H1 (cell line): Measurements from ENCODE around the gene N4BP3. TPM values are rescaled to one million over a fixed set of nuclear protein-coding genes. Genes with fewer than 3 reads are reported as not detected.
"Not testable (repeated sequence)": the region's sequence is repeated elsewhere in the genome, so short reads cannot be mapped to it uniquely, and the experiment has no call there.

ENCODE experiments used
- CTCF ChIA-PET: fragments of 300-600 bp; sonication (Branson Sonifier 250); formaldehyde crosslinking; loops from one replicate; lab custom pipeline; 2021; ENCODE audit not compliant: partially characterized antibody; lab: Charles Lee
- POLR2A ChIA-PET: fragments of 300-600 bp; sonication (Branson Sonifier 250); formaldehyde crosslinking; loops from one replicate; lab custom pipeline; 2021; ENCODE audit warnings: inconsistent platforms; ENCODE audit not compliant: partially characterized antibody; lab: Charles Lee
- DNase-seq, 2 experiments: peaks; one replicate each; pipeline versions ENCODE4 v3.0.0 to v3.0.0-alpha.2; 2010 to 2022; ENCODE audit warnings: low spot score in 2 of 2, low read depth in 1 of 2, mixed read lengths in 1 of 2
- FAIRE-seq: peaks from 2 replicates; lab custom pipeline; 2011; peaks lifted over from hg19 to GRCh38; lab: Jason Lieb, UNC
- H2AFZ ChIP-seq: 2 replicates; pipeline ENCODE4 v1.8.1; 2012; ENCODE audit warnings: low read length, inconsistent platforms
- H2AK5ac ChIP-seq: 2 replicates; pipeline ENCODE4 v1.6.1; 2013; ENCODE audit warnings: low read depth, low read length
- H2BK120ac ChIP-seq: replicated peaks from 2 replicates; pipeline ENCODE3; 2013; ENCODE audit warnings: low read depth, low read length, inconsistent platforms
- H2BK12ac ChIP-seq: 2 replicates; pipeline ENCODE4 v1.6.1; 2013; ENCODE audit warnings: low read depth, low read length
- H2BK15ac ChIP-seq: 2 replicates; pipeline ENCODE4 v1.6.1; 2013; ENCODE audit warnings: low read length
- H2BK20ac ChIP-seq: 2 replicates; pipeline ENCODE4 v1.6.1; 2013; ENCODE audit warnings: low read length
- H2BK5ac ChIP-seq: 2 replicates; pipeline ENCODE4 v1.6.1; 2013; ENCODE audit warnings: low read depth, low read length
- H3K14ac ChIP-seq: 2 replicates; pipeline ENCODE4 v1.6.1; 2013; ENCODE audit warnings: inconsistent platforms; ENCODE audit not compliant: insufficient read length
- H3K18ac ChIP-seq: 2 replicates; pipeline ENCODE4 v1.6.1; 2013; ENCODE audit warnings: low read length; ENCODE audit errors: extremely low read depth
- H3K23ac ChIP-seq: 2 replicates; pipeline ENCODE4 v1.6.1; 2013; ENCODE audit warnings: inconsistent platforms; ENCODE audit not compliant: insufficient read length
- H3K23me2 ChIP-seq: 2 replicates; pipeline ENCODE4 v1.6.1; 2013; ENCODE audit warnings: low read depth, low read length
- H3K27ac ChIP-seq: 2 replicates; pipeline ENCODE4 v1.6.1; 2011; ENCODE audit warnings: low read depth, low read length, inconsistent platforms
- H3K27me3 ChIP-seq, 4 experiments: replicated peaks in 1 of 4; 1 replicate in 1 of 4; 2 replicates in 3 of 4; pipeline versions ENCODE4 v1.6.1 to v1.8.1; 2011 to 2013; ENCODE audit warnings: low read length in 3 of 4, mild to moderate bottlenecking in 3 of 4, inconsistent platforms in 2 of 4, mixed read lengths in 2 of 4, moderate library complexity in 1 of 4; ENCODE audit not compliant: control insufficient read depth in 3 of 4, insufficient read depth in 3 of 4; ENCODE audit errors: extremely low read depth in 1 of 4
- H3K36me3 ChIP-seq, 4 experiments: 2 replicates each; pipeline versions ENCODE4 v1.6.1 to v1.8.1; 2011 to 2013; ENCODE audit warnings: mild to moderate bottlenecking in 4 of 4, low read length in 3 of 4, moderate library complexity in 2 of 4, control low read depth in 1 of 4, inconsistent platforms in 1 of 4; ENCODE audit not compliant: insufficient read depth in 4 of 4, control insufficient read depth in 2 of 4
- H3K4ac ChIP-seq: replicated peaks from 2 replicates; pipeline ENCODE3; 2013; ENCODE audit warnings: low read length, low read depth, mixed read lengths, inconsistent platforms; ENCODE audit not compliant: insufficient read length
- H3K4me1 ChIP-seq, 4 experiments: replicated peaks in 1 of 4; 1 replicate in 1 of 4; 2 replicates in 3 of 4; pipeline versions ENCODE4 v1.6.1 to v1.8.1; 2011 to 2013; ENCODE audit warnings: low read length in 3 of 4, inconsistent platforms in 2 of 4, mixed read lengths in 1 of 4; ENCODE audit not compliant: insufficient read depth in 4 of 4, control insufficient read depth in 3 of 4
- H3K4me2 ChIP-seq, 2 experiments: 2 replicates each; pipeline versions ENCODE4 v1.6.1 to v1.8.1; 2011 to 2013; ENCODE audit warnings: low read depth in 2 of 2, low read length in 2 of 2, control low read depth in 1 of 2, inconsistent platforms in 1 of 2, mild to moderate bottlenecking in 1 of 2; ENCODE audit not compliant: insufficient read depth in 1 of 2
- H3K4me3 ChIP-seq, 4 experiments: fragments of 200-600, 300-600 bp in 1 of 4; sonication (generic), shearing (Covaris generic), sonication (Bioruptor Twin) in 1 of 4; 2 replicates each; pipeline versions ENCODE4 v1.5.1 to v1.8.1; 2011 to 2016; ENCODE audit warnings: low read length in 4 of 4, low read depth in 3 of 4, control low read depth in 2 of 4, inconsistent platforms in 2 of 4, mild to moderate bottlenecking in 2 of 4, mixed read lengths in 1 of 4, moderate library complexity in 1 of 4; ENCODE audit not compliant: insufficient read depth in 2 of 4; ENCODE audit errors: extremely low read depth in 1 of 4
- H3K56ac ChIP-seq: replicated peaks from 2 replicates; pipeline ENCODE3; 2013; ENCODE audit warnings: low read depth, mild to moderate bottlenecking, mixed read lengths, low read length, inconsistent platforms; ENCODE audit not compliant: insufficient read length
- H3K79me1 ChIP-seq: 2 replicates; pipeline ENCODE4 v1.6.1; 2013; ENCODE audit warnings: low read depth, low read length, control low read depth
- H3K79me2 ChIP-seq, 2 experiments: 2 replicates each; pipeline versions ENCODE4 v1.6.1 to v1.8.1; 2012 to 2013; ENCODE audit warnings: low read length in 2 of 2, mild to moderate bottlenecking in 2 of 2, inconsistent platforms in 1 of 2; ENCODE audit not compliant: insufficient read depth in 2 of 2, control insufficient read depth in 1 of 2
- H3K9ac ChIP-seq, 4 experiments: replicated peaks in 1 of 4; 1 replicate in 1 of 4; 2 replicates in 3 of 4; pipeline versions ENCODE4 v1.6.1 to v1.8.1; 2011 to 2013; ENCODE audit warnings: low read depth in 3 of 4, low read length in 3 of 4, control low read depth in 2 of 4, mild to moderate bottlenecking in 2 of 4, moderate library complexity in 2 of 4, inconsistent platforms in 1 of 4; ENCODE audit errors: extremely low read depth in 1 of 4
- H3K9me3 ChIP-seq, 2 experiments: 2 replicates each; pipeline versions ENCODE4 v1.6.1 to v1.8.1; 2012 to 2013; ENCODE audit warnings: mild to moderate bottlenecking in 2 of 2, moderate library complexity in 2 of 2, control low read depth in 1 of 2, inconsistent platforms in 1 of 2, low read depth in 1 of 2, low read length in 1 of 2, mixed read lengths in 1 of 2; ENCODE audit not compliant: insufficient read depth in 2 of 2
- H4K20me1 ChIP-seq, 2 experiments: replicated peaks in 1 of 2; 2 replicates each; pipeline versions ENCODE3 to v1.8.1; 2011 to 2013; ENCODE audit warnings: inconsistent platforms in 2 of 2, low read length in 2 of 2, mild to moderate bottlenecking in 1 of 2; ENCODE audit not compliant: insufficient read depth in 2 of 2, control insufficient read depth in 1 of 2
- H4K5ac ChIP-seq: 2 replicates; pipeline ENCODE4 v1.6.1; 2013; ENCODE audit warnings: low read length, low read depth, mixed read lengths, inconsistent platforms; ENCODE audit not compliant: insufficient read length
- H4K8ac ChIP-seq: 2 replicates; pipeline ENCODE4 v1.8.0; 2013; ENCODE audit warnings: mild to moderate bottlenecking, moderate library complexity, low read length, inconsistent platforms; ENCODE audit not compliant: insufficient read depth; ENCODE audit errors: extremely low read depth
- H4K91ac ChIP-seq: replicated peaks from 2 replicates; pipeline ENCODE3; 2013; ENCODE audit warnings: low read length, mixed read lengths, inconsistent platforms; ENCODE audit not compliant: insufficient read length
- WGBS, 2 experiments: shearing (Covaris generic) in 1 of 2; methylation state at CpG; one replicate each; pipeline versions ENCODE4 v1.1.6 to v1.1.7; 2013 to 2015; ENCODE audit warnings: low lambda C conversion rate in 2 of 2, mixed read lengths in 2 of 2, inconsistent platforms in 1 of 2, low coverage in 1 of 2, missing lambda C conversion rate in 1 of 2; ENCODE audit not compliant: insufficient replicate concordance in 2 of 2, insufficient coverage in 1 of 2, insufficient read length in 1 of 2; ENCODE audit errors: extremely low coverage in 1 of 2, missing lambda C conversion rate in 1 of 2; 5-methylcytosine and 5-hydroxymethylcytosine counted together
- polyA plus RNA-seq, 7 experiments: library from polyadenylated mRNA; depleted of rRNA in 3 of 7; stranded (reverse) in 5 of 7; unstranded in 2 of 7; fragments of >200 nt in 5 of 7; fragments of 200-250 nt in 2 of 7; gene quantifications; 1 replicate in 5 of 7; 2 replicates in 1 of 7; 4 replicates in 1 of 7; pipeline versions ENCODE4 v1.2.1 to v1.2.3, GENCODE V29; 2011 to 2013; ENCODE audit warnings: missing spikeins in 2 of 7, mixed read lengths in 2 of 7
- total RNA-seq: library from RNA; stranded (reverse); fragmentation: NEBNext Ultra II Directional; extraction: Animal tissue kit (Norgen Biotek cat#: 25700); gene quantifications from 2 replicates; pipeline ENCODE4 v1.2.1, GENCODE V29; 2021

Gene N4BP3
- total and polyA plus RNA-seq, 2 of the 8 experiments (the other 6 are each of a cell fraction or from before 2014, with no cell fraction given) = 13.1 to 39.2 TPM

GRCh38 chr5:178076965-178077364 is 36.4 kb upstream of the N4BP3 start:
- H2BK15ac ChIP-seq, H3K36me3 ChIP-seq, H2BK20ac ChIP-seq, H4K91ac ChIP-seq, H3K4ac ChIP-seq, H3K27ac ChIP-seq, H3K9me3 ChIP-seq, FAIRE-seq, DNase-seq, H2AK5ac ChIP-seq, H4K8ac ChIP-seq, H3K4me3 ChIP-seq, H3K79me1 ChIP-seq, H2BK5ac ChIP-seq, H3K79me2 ChIP-seq, H2BK12ac ChIP-seq, H3K18ac ChIP-seq, H4K5ac ChIP-seq, H3K56ac ChIP-seq, H2AFZ ChIP-seq, H3K23ac ChIP-seq, H4K20me1 ChIP-seq, H3K23me2 ChIP-seq, H3K4me2 ChIP-seq, H3K9ac ChIP-seq, H3K14ac ChIP-seq, H2BK120ac ChIP-seq: not testable (repeated sequence)
- H3K27me3 ChIP-seq = peaks cover 0 to 11% (median 6%) of the 10 kb centered on the region in 4 experiments; a peak in 3 of 7 replicates
- ChIA-PET POLR2A (interaction anchor here (1.0 to 11.1 kb wide), 10 partner anchors 34 to 128 kb away, joined by 3 to 115 read pairs (median 6); partner anchors contain the start of genes HNRNPAB, NHP2 and RMND5B), CTCF (interaction anchor here (1.2 to 14.6 kb wide), 17 partner anchors 10 to 137 kb away, joined by 3 to 515 read pairs (median 12); partner anchors contain the start of genes N4BP3 and NHP2)
- 93% methylated on average over 4 of the region's 4 CpGs; no CpG with 5 or more reads in 1 of the 2 experiments for WGBS, 2 experiments
- peaks cover 0 to 15% (median 6%) of the 10 kb centered on the region in 4 experiments; a peak in 3 of 7 replicates for H3K4me1 ChIP-seq
